Muscle layer of duodenum (tissue), 2 donors: ENCODE measurements around the gene RNF180.
"Not testable (repeated sequence)": the region's sequence is repeated elsewhere in the genome, so short reads cannot be mapped to it uniquely, and the experiment has no call there.

Experiments used
- H3K27ac ChIP-seq: one replicate; pipeline ENCODE4 v1.7.0; 2013; ENCODE audit warnings: mild to moderate bottlenecking, low read length
- H3K27me3 ChIP-seq: one replicate; pipeline ENCODE4 v1.7.0; 2013; ENCODE audit warnings: low read depth, mild to moderate bottlenecking, control low read depth, low read length
- H3K36me3 ChIP-seq, 2 donors: one replicate each; pipeline ENCODE4 v1.7.0; 2013; ENCODE audit warnings: low read length in 2 of 2, control low read depth in 1 of 2, mild to moderate bottlenecking in 1 of 2; ENCODE audit not compliant: insufficient read depth in 2 of 2, control insufficient read depth in 1 of 2
- H3K4me1 ChIP-seq, 2 donors: one replicate each; pipeline ENCODE4 v1.7.0; 2013; ENCODE audit warnings: low read length in 2 of 2, mild to moderate bottlenecking in 2 of 2, control low read depth in 1 of 2, moderate library complexity in 1 of 2; ENCODE audit not compliant: insufficient read depth in 2 of 2, control insufficient read depth in 1 of 2
- H3K4me3 ChIP-seq, 2 donors: one replicate each; pipeline ENCODE4 v1.7.0; 2013; ENCODE audit warnings: low read length in 2 of 2, low read depth in 1 of 2, mild to moderate bottlenecking in 1 of 2
- H3K9me3 ChIP-seq, 2 donors: one replicate each; pipeline ENCODE4 v1.7.0; 2013; ENCODE audit warnings: low read length in 2 of 2, control low read depth in 1 of 2, mild to moderate bottlenecking in 1 of 2; ENCODE audit not compliant: control insufficient read depth in 1 of 2
- donor health status: healthy.

Gene RNF180

GRCh38 chr5:64407103-64407825 lies 241.6 kb downstream of the RNF180 start:
- not testable (repeated sequence) for H3K36me3 ChIP-seq, H3K9me3 ChIP-seq, H3K27me3 ChIP-seq, H3K27ac ChIP-seq, H3K4me3 ChIP-seq, H3K4me1 ChIP-seq

- no peak overlapping the region for H3K4me3 ChIP-seq
- H3K36me3 ChIP-seq, result no peaks in the 10 kb centered on the region
- H3K9me3 ChIP-seq, result no peaks in the 10 kb centered on the region
- H3K27ac ChIP-seq, result no peak overlapping the region
- no peaks in the 10 kb centered on the region for H3K27me3 ChIP-seq
- no peaks in the 10 kb centered on the region for H3K4me1 ChIP-seq
Measured at GRCh38 chr5:64417390-64417789, 251.7 kb downstream of the RNF180 start.

GRCh38 chr5:64418013-64418412 lies 252.4 kb downstream of the RNF180 start:
- no peak overlapping the region for H3K4me3 ChIP-seq
- no peaks in the 10 kb centered on the region for H3K27me3 ChIP-seq
- H3K4me1 ChIP-seq, result no peaks in the 10 kb centered on the region
- H3K36me3 ChIP-seq, result no peaks in the 10 kb centered on the region
- H3K9me3 ChIP-seq, result no peaks in the 10 kb centered on the region
- no peak overlapping the region for H3K27ac ChIP-seq
